ENCODE data around the gene LRP1B.

- TF ChIP-seq, protein P1, sequence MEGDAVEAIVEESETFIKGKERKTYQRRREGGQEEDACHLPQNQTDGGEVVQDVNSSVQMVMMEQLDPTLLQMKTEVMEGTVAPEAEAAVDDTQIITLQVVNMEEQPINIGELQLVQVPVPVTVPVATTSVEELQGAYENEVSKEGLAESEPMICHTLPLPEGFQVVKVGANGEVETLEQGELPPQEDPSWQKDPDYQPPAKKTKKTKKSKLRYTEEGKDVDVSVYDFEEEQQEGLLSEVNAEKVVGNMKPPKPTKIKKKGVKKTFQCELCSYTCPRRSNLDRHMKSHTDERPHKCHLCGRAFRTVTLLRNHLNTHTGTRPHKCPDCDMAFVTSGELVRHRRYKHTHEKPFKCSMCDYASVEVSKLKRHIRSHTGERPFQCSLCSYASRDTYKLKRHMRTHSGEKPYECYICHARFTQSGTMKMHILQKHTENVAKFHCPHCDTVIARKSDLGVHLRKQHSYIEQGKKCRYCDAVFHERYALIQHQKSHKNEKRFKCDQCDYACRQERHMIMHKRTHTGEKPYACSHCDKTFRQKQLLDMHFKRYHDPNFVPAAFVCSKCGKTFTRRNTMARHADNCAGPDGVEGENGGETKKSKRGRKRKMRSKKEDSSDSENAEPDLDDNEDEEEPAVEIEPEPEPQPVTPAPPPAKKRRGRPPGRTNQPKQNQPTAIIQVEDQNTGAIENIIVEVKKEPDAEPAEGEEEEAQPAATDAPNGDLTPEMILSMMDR (IDR thresholded peaks at IDR 0.05), result no peak
- TF ChIP-seq ZNF121 (CRISPR knock-in tag; IDR thresholded peaks at IDR 0.05), result no peak
- TF ChIP-seq MYBL2 (CRISPR knock-in tag; IDR thresholded peaks at IDR 0.05), result no peak
- TF ChIP-seq, protein P2, sequence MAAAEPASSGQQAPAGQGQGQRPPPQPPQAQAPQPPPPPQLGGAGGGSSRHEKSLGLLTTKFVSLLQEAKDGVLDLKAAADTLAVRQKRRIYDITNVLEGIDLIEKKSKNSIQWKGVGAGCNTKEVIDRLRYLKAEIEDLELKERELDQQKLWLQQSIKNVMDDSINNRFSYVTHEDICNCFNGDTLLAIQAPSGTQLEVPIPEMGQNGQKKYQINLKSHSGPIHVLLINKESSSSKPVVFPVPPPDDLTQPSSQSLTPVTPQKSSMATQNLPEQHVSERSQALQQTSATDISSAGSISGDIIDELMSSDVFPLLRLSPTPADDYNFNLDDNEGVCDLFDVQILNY (CRISPR knock-in tag; IDR thresholded peaks at IDR 0.05), result no peak
- no peak for TF ChIP-seq SP1 (CRISPR knock-in tag; conservative IDR thresholded peaks at IDR 0.05)
- no peak for TF ChIP-seq ZNF232 (CRISPR knock-in tag; IDR thresholded peaks at IDR 0.05)
- no peak for TF ChIP-seq GABPB1 (CRISPR knock-in tag; IDR thresholded peaks at IDR 0.05)
- no peak for TF ChIP-seq AFF4 (CRISPR knock-in tag; IDR thresholded peaks at IDR 0.05; ENCODE audit: borderline replicate concordance)
- TF ChIP-seq ATF2 (CRISPR knock-in tag; IDR thresholded peaks at IDR 0.05; ENCODE audit: borderline replicate concordance, low read depth), result no peak
Observed at GRCh38 chr2:140270224-140270623, 1860.6 kb downstream of the LRP1B start.

All from WTC11 (cell line).